ENCODE measurements around the gene ZNF200.

Gene ZNF200

DNA sequence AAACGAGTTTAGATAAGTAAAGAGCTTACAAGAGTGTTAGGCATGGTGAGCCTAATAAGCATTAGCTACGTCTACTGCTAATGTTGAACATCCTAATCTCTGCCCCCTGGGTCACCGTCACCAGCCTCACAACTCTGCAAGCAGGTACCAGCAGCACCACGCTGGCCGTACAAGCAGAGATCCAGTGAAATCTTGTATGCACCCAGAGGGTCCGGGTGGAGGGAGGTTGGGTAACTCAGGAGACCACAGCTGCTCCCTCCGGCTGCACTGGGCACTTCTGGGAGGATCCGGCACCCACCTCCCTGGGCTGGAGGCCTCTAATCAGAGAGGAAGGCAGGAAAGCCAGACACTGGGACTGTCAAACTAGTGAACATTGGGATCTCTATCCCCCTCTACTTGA lies 55.3 kb downstream of the ZNF200 start:
- in situ Hi-C loops (cut with HindIII; ENCODE audit: low sequenced_read_pairs): no loop called here

DNA sequence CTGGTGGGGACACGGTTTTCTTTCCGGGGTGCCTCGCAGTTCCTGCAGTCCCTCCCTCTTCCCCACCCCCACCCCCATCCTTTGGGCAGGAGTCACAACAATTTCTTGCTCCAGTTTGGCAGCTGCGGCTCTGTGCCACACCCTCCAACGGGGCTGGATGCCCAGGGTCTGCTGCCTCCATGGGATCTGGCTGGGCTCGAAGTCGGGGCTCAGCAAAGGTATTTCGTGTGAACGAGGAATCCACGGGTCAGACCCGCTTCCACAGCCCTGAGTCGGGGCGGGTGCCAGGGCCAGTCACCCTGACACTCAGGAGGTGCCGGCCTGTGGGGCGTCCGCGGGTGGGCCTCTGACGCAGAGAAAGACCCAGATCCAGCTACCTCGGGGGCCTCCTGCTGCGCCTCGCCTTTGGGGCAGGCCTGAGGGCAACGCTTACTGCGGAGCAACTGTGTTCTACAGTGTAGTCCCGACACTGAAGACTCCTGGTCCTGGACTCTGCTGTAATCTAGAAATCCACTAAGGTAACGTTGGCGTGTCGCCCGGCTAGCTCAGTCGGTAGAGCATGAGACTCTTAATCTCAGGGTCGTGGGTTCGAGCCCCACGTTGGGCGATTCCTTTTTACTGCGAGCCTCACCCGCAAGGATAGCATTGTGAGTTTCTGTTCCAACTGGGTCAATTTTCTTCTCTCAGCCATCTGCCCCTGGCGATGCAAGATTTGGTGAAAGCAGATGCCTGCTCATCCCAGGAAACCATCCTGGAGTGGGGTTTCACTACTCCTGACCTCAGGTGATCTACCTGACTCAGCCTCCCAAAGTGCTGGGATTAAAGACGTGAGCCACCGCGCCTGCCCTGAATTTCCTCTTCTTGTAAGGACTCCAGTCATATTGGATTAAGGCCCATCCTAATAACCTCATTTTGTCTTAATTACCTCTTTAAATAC lies 59.5 kb downstream of the ZNF200 start:
- in situ Hi-C loops (cut with HindIII; ENCODE audit: low sequenced_read_pairs): no loop called here

- in situ Hi-C loops (cut with HindIII; ENCODE audit: low sequenced_read_pairs): no loop called here
Observed at GRCh38 chr16:3174618-3175148, 60.3 kb downstream of the ZNF200 start.

DNA sequence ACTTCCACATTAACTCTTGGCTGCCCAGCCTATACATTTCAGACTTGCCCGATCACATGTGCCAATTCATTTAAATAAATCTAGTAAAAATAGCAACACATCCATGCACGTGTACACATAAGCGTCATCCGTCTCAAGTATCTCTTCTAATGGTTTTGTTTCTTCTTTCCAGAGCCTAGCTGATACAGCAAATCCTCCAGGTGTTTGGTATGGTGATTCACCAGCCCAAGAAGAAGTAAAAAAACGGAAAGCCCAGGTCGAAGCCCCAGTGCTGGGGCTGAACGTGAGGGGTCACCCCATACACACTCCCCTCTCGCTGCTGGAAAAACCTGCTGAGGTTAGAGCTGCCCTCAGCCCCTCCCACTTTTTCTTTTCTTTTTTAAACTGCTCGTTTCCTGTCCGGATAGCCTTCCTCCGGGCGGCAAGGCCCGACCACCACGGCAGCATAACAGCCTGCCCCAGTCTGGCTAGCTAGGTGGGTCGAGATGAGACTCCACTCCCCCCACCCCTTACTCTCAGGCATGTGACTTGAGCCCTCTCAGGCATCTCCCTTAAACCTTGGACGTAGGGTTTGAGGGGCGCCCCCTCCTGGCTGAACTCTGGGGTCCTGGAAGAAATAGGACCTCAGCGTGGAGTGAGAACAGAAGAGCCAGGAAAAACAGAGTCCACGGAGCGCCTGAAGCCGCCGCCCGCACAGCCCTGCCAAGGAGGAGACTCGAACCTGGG lies 60.9 kb downstream of the ZNF200 start:
- in situ Hi-C loops (cut with HindIII; ENCODE audit: low sequenced_read_pairs): no loop called here

All from DLD1 (cell line).